AG09319 (cell line): ENCODE results near the gene FAM171A1.

Source experiments
- DNase-seq: peaks from one replicate; pipeline ENCODE4 v3.0.0-alpha.2; 2010; ENCODE audit warnings: low read depth; ENCODE audit errors: extremely low read depth
- TF ChIP-seq, protein P1 (sequence below): IDR thresholded peaks from 2 replicates; pipeline ENCODE4 v1.5.1; 2011; ENCODE audit warnings: low read depth, mild to moderate bottlenecking, inconsistent platforms, low read length, moderate library complexity

FAM171A1 gene

GRCh38 chr10:15295537-15296325, 75.4 kb downstream of the FAM171A1 start:
- TF ChIP-seq, protein P1, sequence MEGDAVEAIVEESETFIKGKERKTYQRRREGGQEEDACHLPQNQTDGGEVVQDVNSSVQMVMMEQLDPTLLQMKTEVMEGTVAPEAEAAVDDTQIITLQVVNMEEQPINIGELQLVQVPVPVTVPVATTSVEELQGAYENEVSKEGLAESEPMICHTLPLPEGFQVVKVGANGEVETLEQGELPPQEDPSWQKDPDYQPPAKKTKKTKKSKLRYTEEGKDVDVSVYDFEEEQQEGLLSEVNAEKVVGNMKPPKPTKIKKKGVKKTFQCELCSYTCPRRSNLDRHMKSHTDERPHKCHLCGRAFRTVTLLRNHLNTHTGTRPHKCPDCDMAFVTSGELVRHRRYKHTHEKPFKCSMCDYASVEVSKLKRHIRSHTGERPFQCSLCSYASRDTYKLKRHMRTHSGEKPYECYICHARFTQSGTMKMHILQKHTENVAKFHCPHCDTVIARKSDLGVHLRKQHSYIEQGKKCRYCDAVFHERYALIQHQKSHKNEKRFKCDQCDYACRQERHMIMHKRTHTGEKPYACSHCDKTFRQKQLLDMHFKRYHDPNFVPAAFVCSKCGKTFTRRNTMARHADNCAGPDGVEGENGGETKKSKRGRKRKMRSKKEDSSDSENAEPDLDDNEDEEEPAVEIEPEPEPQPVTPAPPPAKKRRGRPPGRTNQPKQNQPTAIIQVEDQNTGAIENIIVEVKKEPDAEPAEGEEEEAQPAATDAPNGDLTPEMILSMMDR = no peak
- DNase-seq = no peak

DNA sequence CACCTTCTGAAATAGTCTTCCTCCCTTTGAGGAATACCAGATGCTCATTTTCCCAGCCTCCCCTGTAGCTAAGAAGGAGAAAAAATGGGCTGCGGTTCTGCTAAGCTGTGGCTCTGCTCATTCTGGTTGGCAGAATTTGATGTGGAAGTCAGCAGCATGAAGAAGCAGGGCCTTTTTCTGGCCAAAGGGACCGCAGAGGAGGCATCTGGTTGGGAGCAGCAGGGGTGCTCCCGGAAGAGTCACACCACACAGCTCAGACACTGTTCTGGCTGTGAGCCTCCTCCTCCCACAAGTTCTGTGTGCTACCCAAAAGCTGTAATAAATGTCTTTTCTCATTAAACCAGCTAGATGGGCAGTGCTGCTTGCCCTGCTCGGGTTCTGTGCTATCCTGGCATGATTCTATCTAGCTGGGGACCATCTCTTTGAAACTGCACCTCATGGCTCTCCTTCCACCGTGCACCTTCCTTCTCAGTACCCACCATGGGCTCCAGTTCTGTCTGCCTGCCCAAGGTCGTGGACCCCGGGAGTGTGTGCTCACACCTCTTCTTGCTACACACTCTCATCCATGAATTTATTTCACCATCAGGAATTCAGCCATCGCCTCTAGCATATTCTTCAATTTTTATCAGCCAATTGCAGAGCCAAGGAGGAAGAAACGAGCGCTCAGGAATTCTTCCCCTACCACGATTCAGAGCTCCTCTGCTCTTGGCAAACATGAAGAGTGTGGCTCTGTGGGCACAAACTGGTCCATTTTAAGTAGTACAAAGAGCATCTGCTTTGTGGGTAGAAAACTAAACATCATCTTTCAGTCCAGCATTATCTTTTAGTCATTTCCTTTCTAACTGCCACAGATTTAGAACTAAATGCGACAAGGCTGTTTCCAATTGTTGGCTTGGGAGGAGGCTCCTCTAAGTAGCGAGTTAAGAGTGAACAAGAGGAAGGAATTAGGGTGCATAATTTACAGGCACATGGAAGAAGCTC, 76.9 kb downstream of the FAM171A1 start:
- DNase-seq = no peak
- TF ChIP-seq, protein P1 = no peak

- TF ChIP-seq, protein P1 = no peak
Measured at GRCh38 chr10:15290671-15291070, 80.4 kb downstream of the FAM171A1 start.

GRCh38 chr10:15290150-15290549, 80.9 kb downstream of the FAM171A1 start:
- no peak for DNase-seq
- TF ChIP-seq, protein P1 = no peak

More at GRCh38 chr10:15290671-15291070, 80.4 kb downstream of the FAM171A1 start:
- no peak for DNase-seq

GRCh38 chr10:15280974-15281373, 90.1 kb downstream of the FAM171A1 start:
- TF ChIP-seq, protein P1 = no peak
- no peak for DNase-seq

DNA sequence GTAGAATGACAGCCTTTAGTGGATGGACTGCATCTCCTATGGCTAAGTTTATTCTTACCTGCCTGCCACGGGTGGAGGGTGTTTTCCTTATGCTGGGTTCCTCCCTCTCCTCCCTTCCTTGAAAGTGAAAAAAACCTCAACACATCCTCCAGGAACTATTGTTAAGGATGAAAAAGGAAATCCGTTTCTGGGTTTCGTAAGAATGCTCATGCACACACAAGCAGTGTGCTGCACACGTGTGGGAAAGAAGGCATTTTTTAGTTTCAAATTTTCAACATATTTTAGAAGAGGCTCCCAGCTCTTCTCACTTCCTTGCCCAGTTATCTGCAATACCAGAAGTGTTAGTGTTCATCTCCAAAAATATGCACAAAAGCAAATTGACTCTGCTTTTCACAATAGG, 90.6 kb downstream of the FAM171A1 start:
- no peak for DNase-seq
- TF ChIP-seq, protein P1 = no peak

GRCh38 chr10:15279236-15279635, 91.9 kb downstream of the FAM171A1 start:
- TF ChIP-seq, protein P1 = no peak

More at GRCh38 chr10:15279236-15279635, 91.9 kb downstream of the FAM171A1 start:
- no peak for DNase-seq
